ENCODE data around the gene OGDH. TPM values are rescaled to one million over a fixed set of nuclear protein-coding genes. Genes with fewer than 3 reads are reported as not detected.

The OGDH gene
- total and polyA plus RNA-seq, 10 of the 15 experiments (the other 5 are each of a cell fraction or from before 2014, with no cell fraction given) = 4.1 to 103 (median 48.4) TPM

GRCh38 chr7:44665531-44666213, 59.2 kb downstream of the OGDH start:
- H2AFZ ChIP-seq (ENCODE audit: control insufficient read depth, low read depth, low read length) = no peak overlapping the region
- no peak overlapping the region for H3K9ac ChIP-seq (ENCODE audit: control insufficient read depth, insufficient read depth, low read length)
- TF ChIP-seq, protein P1, sequence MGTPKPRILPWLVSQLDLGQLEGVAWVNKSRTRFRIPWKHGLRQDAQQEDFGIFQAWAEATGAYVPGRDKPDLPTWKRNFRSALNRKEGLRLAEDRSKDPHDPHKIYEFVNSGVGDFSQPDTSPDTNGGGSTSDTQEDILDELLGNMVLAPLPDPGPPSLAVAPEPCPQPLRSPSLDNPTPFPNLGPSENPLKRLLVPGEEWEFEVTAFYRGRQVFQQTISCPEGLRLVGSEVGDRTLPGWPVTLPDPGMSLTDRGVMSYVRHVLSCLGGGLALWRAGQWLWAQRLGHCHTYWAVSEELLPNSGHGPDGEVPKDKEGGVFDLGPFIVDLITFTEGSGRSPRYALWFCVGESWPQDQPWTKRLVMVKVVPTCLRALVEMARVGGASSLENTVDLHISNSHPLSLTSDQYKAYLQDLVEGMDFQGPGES (IDR thresholded peaks at IDR 0.05) = no peak
- TF ChIP-seq CREM (IDR thresholded peaks at IDR 0.05; ENCODE audit: low read depth) (no peak), RAD21 (IDR thresholded peaks at IDR 0.05; ENCODE audit: insufficient read depth, low read depth, low read length) (no peak), EZH2 (IDR thresholded peaks at IDR 0.05; ENCODE audit: borderline replicate concordance, control insufficient read depth, low read depth, low read length) (no peak), CBX3 (IDR thresholded peaks at IDR 0.05; ENCODE audit: borderline replicate concordance, low read depth) (no peak), CBX5 (IDR thresholded peaks at IDR 0.05; ENCODE audit: low read depth) (no peak), SREBF2 (IDR thresholded peaks at IDR 0.05; ENCODE audit: low read length) (no peak), ZSCAN29 (IDR thresholded peaks at IDR 0.05) (no peak), MAX (IDR thresholded peaks at IDR 0.05; ENCODE audit: low read depth, low read length) (no peak), RAD51 (IDR thresholded peaks at IDR 0.05) (no peak)
- TF ChIP-seq, protein P2, sequence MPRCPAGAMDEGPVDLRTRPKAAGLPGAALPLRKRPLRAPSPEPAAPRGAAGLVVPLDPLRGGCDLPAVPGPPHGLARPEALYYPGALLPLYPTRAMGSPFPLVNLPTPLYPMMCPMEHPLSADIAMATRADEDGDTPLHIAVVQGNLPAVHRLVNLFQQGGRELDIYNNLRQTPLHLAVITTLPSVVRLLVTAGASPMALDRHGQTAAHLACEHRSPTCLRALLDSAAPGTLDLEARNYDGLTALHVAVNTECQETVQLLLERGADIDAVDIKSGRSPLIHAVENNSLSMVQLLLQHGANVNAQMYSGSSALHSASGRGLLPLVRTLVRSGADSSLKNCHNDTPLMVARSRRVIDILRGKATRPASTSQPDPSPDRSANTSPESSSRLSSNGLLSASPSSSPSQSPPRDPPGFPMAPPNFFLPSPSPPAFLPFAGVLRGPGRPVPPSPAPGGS (IDR thresholded peaks at IDR 0.05; ENCODE audit: borderline replicate concordance, insufficient read depth, low read depth, low read length, poor library complexity, severe bottlenecking) = no peak
- H3K4me3 ChIP-seq = no peak overlapping the region
- POLR2A ChIA-PET = no interaction called here
- WGBS (ENCODE audit: insufficient coverage, insufficient replicate concordance, low lambda C conversion rate, missing lambda C conversion rate) = 96% methylated on average over 9 of the region's 9 CpGs
- in situ Hi-C loops (cut with MboI) (no loop called here), intact Hi-C loops (cut with micrococcal nuclease; ENCODE audit: unreplicated experiment) (no loop called here)
- peaks cover 4% of the 10 kb centered on the region; the same call in 2 of the 3 replicates for H3K9me3 ChIP-seq (replicated peaks; ENCODE audit: control insufficient read depth, insufficient read depth, low read length)
- H3K4me1 ChIP-seq (ENCODE audit: control insufficient read depth, insufficient read depth, low read length) = peaks cover 3% of the 10 kb centered on the region; the same call in 1 of the 2 replicates
- no peaks in the 10 kb centered on the region for H3K79me2 ChIP-seq (ENCODE audit: control insufficient read depth, insufficient read depth, low read length)
- CTCF ChIA-PET = interaction anchor here (0.9 kb wide), 1 partner anchor 100 kb away, joined by 3 read pairs; no protein-coding TSS in a partner anchor
- H3K27me3 ChIP-seq (replicated peaks in 1 of 2; ENCODE audit: control insufficient read depth in 2 of 2, insufficient read depth in 2 of 2, low read length in 1 of 2) = no peaks in the 10 kb centered on the region
- no peak for ATAC-seq
- no peak overlapping the region for H3K4me2 ChIP-seq (ENCODE audit: control insufficient read depth, insufficient read depth)
- peaks cover 3 to 13% of the 10 kb centered on the region in 2 experiments; a peak in 3 of 4 replicates for H3K36me3 ChIP-seq (ENCODE audit: control insufficient read depth in 2 of 2, insufficient read depth in 2 of 2, low read length in 1 of 2)
- RAD21 ChIA-PET (ENCODE audit: unreplicated experiment) = no interaction called here
- H4K20me1 ChIP-seq (ENCODE audit: control insufficient read depth, insufficient read depth) = no peaks in the 10 kb centered on the region
- FAIRE-seq = peak; percentile 59
- no peak overlapping the region for H3K27ac ChIP-seq (ENCODE audit: control insufficient read depth, insufficient read depth)
- SMC1A ChIA-PET (ENCODE audit: uncharacterized antibody, unreplicated experiment) = interaction anchor here (1.5 kb wide), 1 partner anchor 49 kb away, joined by 3 read pairs; no protein-coding TSS in a partner anchor
- no TSS peak for BruUV-seq (replicated peaks)
- DNase-seq (ENCODE audit: low read depth, low spot score) = no peak
